ENCODE measurements around the gene AIRE. TPM values are rescaled to one million over a fixed set of nuclear protein-coding genes. Genes with fewer than 3 reads are reported as not detected.
"Not testable (repeated sequence)": the region's sequence is repeated elsewhere in the genome, so short reads cannot be mapped to it uniquely, and the experiment has no call there.

The AIRE gene
- polyA plus RNA-seq (not detected in 2 replicates), polyA minus RNA-seq (not detected in 2 replicates)

- no peaks in the 10 kb centered on the region for H3K9me3 ChIP-seq (ENCODE audit: low read length)
- no peak within 1 kb of the TSS for H2AFZ ChIP-seq (ENCODE audit: low read depth, low read length)
- TF ChIP-seq RAD21 (conservative IDR thresholded peaks at IDR 0.05) (no peak), REST (IDR thresholded peaks at IDR 0.05; ENCODE audit: borderline replicate concordance) (no peak), POLR2AphosphoS5 (IDR thresholded peaks at IDR 0.05) (no peak), TAF1 (IDR thresholded peaks at IDR 0.05; ENCODE audit: low read depth) (no peak), SMC3 (conservative IDR thresholded peaks at IDR 0.05; ENCODE audit: poor library complexity) (no peak), EP300 (conservative IDR thresholded peaks at IDR 0.05; ENCODE audit: poor library complexity, severe bottlenecking) (no peak), MXI1 (conservative IDR thresholded peaks at IDR 0.05; ENCODE audit: poor library complexity, severe bottlenecking) (no peak)
- H3F3A ChIP-seq (ENCODE audit: insufficient read depth, low read length, poor library complexity, severe bottlenecking) = no peaks in the 10 kb centered on the region
- no peaks in the 10 kb centered on the region for H3K36me3 ChIP-seq (ENCODE audit: insufficient read depth, low read length)
- H3K4me2 ChIP-seq (ENCODE audit: low read length) = no peak within 1 kb of the TSS
- H3K9ac ChIP-seq (ENCODE audit: low read length) = no peak within 1 kb of the TSS
- H4K20me1 ChIP-seq (ENCODE audit: insufficient read depth) = no peaks in the 10 kb centered on the region
- no peaks in the 10 kb centered on the region for H3K9me2 ChIP-seq (ENCODE audit: insufficient read depth, low read length)
- no peak within 1 kb of the TSS for H3K27ac ChIP-seq (ENCODE audit: low read length)
- no peaks in the 10 kb centered on the region for H3K79me2 ChIP-seq (replicated peaks; ENCODE audit: insufficient read depth, low read length)
- H3K4me3 ChIP-seq (ENCODE audit: low read length) = no peak within 1 kb of the TSS
- peaks cover 13% of the 10 kb centered on the region for H3K27me3 ChIP-seq (ENCODE audit: insufficient read depth, low read depth, low read length)
Observed at GRCh38 chr21:44285138-44285992, at the start of gene AIRE. Gene AIRE (plus strand): TSS chr21:44285876. CDS start chr21:44286007, 131 bp downstream.

GRCh38 chr21:44240353-44240752 lies 45.3 kb upstream of the AIRE start:
- not testable (repeated sequence) for H3K9me3 ChIP-seq (ENCODE audit: low read length); H3K27ac ChIP-seq (ENCODE audit: low read length); H3K27me3 ChIP-seq (ENCODE audit: insufficient read depth, low read depth, low read length)

GRCh38 chr21:44240842-44241241 lies 44.8 kb upstream of the AIRE start, which contains the start of gene ICOSLG:
Gene ICOSLG (minus strand): TSS chr21:44240943. CDS start chr21:44240817, 126 bp downstream.
- not testable (repeated sequence) for H3K9ac ChIP-seq (ENCODE audit: low read length)

More at GRCh38 chr21:44240353-44240752, 45.3 kb upstream of the AIRE start:
- H3K4me3 ChIP-seq (ENCODE audit: low read length); H3K9me2 ChIP-seq (ENCODE audit: insufficient read depth, low read length); H3K36me3 ChIP-seq (ENCODE audit: insufficient read depth, low read length); H3K79me2 ChIP-seq (replicated peaks; ENCODE audit: insufficient read depth, low read length); H2AFZ ChIP-seq (ENCODE audit: low read depth, low read length); H3K9ac ChIP-seq (ENCODE audit: low read length); H3K4me2 ChIP-seq (ENCODE audit: low read length); H4K20me1 ChIP-seq (ENCODE audit: insufficient read depth); H3F3A ChIP-seq (ENCODE audit: insufficient read depth, low read length, poor library complexity, severe bottlenecking): not testable (repeated sequence)

GRCh38 chr21:44241281-44241680 lies 44.4 kb upstream of the AIRE start:
- not testable (repeated sequence) for H3K9me3 ChIP-seq (ENCODE audit: low read length); H3K36me3 ChIP-seq (ENCODE audit: insufficient read depth, low read length); H3K27ac ChIP-seq (ENCODE audit: low read length); H3K9ac ChIP-seq (ENCODE audit: low read length); H3K27me3 ChIP-seq (ENCODE audit: insufficient read depth, low read depth, low read length); H4K20me1 ChIP-seq (ENCODE audit: insufficient read depth); H3K4me2 ChIP-seq (ENCODE audit: low read length); H3K4me3 ChIP-seq (ENCODE audit: low read length); H3K79me2 ChIP-seq (replicated peaks; ENCODE audit: insufficient read depth, low read length); H3K9me2 ChIP-seq (ENCODE audit: insufficient read depth, low read length); H2AFZ ChIP-seq (ENCODE audit: low read depth, low read length); H3F3A ChIP-seq (ENCODE audit: insufficient read depth, low read length, poor library complexity, severe bottlenecking)

More at GRCh38 chr21:44240842-44241241, 44.8 kb upstream of the AIRE start, which contains the start of gene ICOSLG:
- H3K9me3 ChIP-seq (ENCODE audit: low read length); H3K9me2 ChIP-seq (ENCODE audit: insufficient read depth, low read length); H3K4me2 ChIP-seq (ENCODE audit: low read length); H4K20me1 ChIP-seq (ENCODE audit: insufficient read depth); H3K27me3 ChIP-seq (ENCODE audit: insufficient read depth, low read depth, low read length); H2AFZ ChIP-seq (ENCODE audit: low read depth, low read length); H3K36me3 ChIP-seq (ENCODE audit: insufficient read depth, low read length); H3K79me2 ChIP-seq (replicated peaks; ENCODE audit: insufficient read depth, low read length); H3F3A ChIP-seq (ENCODE audit: insufficient read depth, low read length, poor library complexity, severe bottlenecking); H3K4me3 ChIP-seq (ENCODE audit: low read length); H3K27ac ChIP-seq (ENCODE audit: low read length): not testable (repeated sequence)

GRCh38 chr21:44243980-44244379 lies 41.7 kb upstream of the AIRE start:
- not testable (repeated sequence) for H3F3A ChIP-seq (ENCODE audit: insufficient read depth, low read length, poor library complexity, severe bottlenecking); H3K9ac ChIP-seq (ENCODE audit: low read length); H3K9me3 ChIP-seq (ENCODE audit: low read length); H3K4me2 ChIP-seq (ENCODE audit: low read length); H3K27ac ChIP-seq (ENCODE audit: low read length); H4K20me1 ChIP-seq (ENCODE audit: insufficient read depth); H2AFZ ChIP-seq (ENCODE audit: low read depth, low read length); H3K4me3 ChIP-seq (ENCODE audit: low read length); H3K9me2 ChIP-seq (ENCODE audit: insufficient read depth, low read length); H3K79me2 ChIP-seq (replicated peaks; ENCODE audit: insufficient read depth, low read length); H3K36me3 ChIP-seq (ENCODE audit: insufficient read depth, low read length); H3K27me3 ChIP-seq (ENCODE audit: insufficient read depth, low read depth, low read length)

GRCh38 chr21:44247904-44248303 lies 37.8 kb upstream of the AIRE start:
- not testable (repeated sequence) for H3K4me2 ChIP-seq (ENCODE audit: low read length); H3F3A ChIP-seq (ENCODE audit: insufficient read depth, low read length, poor library complexity, severe bottlenecking); H3K9me2 ChIP-seq (ENCODE audit: insufficient read depth, low read length); H3K9me3 ChIP-seq (ENCODE audit: low read length); H3K79me2 ChIP-seq (replicated peaks; ENCODE audit: insufficient read depth, low read length); H2AFZ ChIP-seq (ENCODE audit: low read depth, low read length); H4K20me1 ChIP-seq (ENCODE audit: insufficient read depth); H3K9ac ChIP-seq (ENCODE audit: low read length); H3K27ac ChIP-seq (ENCODE audit: low read length); H3K4me3 ChIP-seq (ENCODE audit: low read length); H3K36me3 ChIP-seq (ENCODE audit: insufficient read depth, low read length); H3K27me3 ChIP-seq (ENCODE audit: insufficient read depth, low read depth, low read length)
